ENCODE results near the gene CD7.

CD7 gene

GRCh38 chr17:82297714-82298537 is 19.5 kb downstream of the CD7 start:
- peak; percentile 63 for DNase-seq

- DNase-seq, result peak; percentile 50
Observed at GRCh38 chr17:82297280-82297713, 20.1 kb downstream of the CD7 start.

- no peak for DNase-seq
Observed at GRCh38 chr17:82296511-82297279, 20.7 kb downstream of the CD7 start.

- no peak for DNase-seq
Observed at GRCh38 chr17:82295472-82295814, 22.0 kb downstream of the CD7 start.

GRCh38 chr17:82294064-82294773 is 23.2 kb downstream of the CD7 start:
- DNase-seq, result no peak

- DNase-seq, result peak; percentile 99
Observed at GRCh38 chr17:82292251-82293154, 24.9 kb downstream of the CD7 start.

GRCh38 chr17:82291582-82292250 is 25.7 kb downstream of the CD7 start:
- DNase-seq, result no peak

GRCh38 chr17:82287868-82288801 is 29.3 kb downstream of the CD7 start:
- peak; percentile 97 for DNase-seq

- no peak for DNase-seq
Observed at GRCh38 chr17:82287013-82287867, 30.2 kb downstream of the CD7 start.

- no peak for DNase-seq
Observed at GRCh38 chr17:82285141-82285540, 32.3 kb downstream of the CD7 start.

- DNase-seq, result no peak
Observed at GRCh38 chr17:82283208-82283749, 34.1 kb downstream of the CD7 start.

- DNase-seq, result no peak
Observed at GRCh38 chr17:82282239-82283207, 34.9 kb downstream of the CD7 start.

- no peak for DNase-seq
Observed at GRCh38 chr17:82281502-82282238, 35.7 kb downstream of the CD7 start.

- no peak for DNase-seq
Observed at GRCh38 chr17:82281076-82281475, 36.3 kb downstream of the CD7 start.

GRCh38 chr17:82280537-82280936 is 36.9 kb downstream of the CD7 start:
- no peak for DNase-seq

GRCh38 chr17:82278786-82279391 is 38.5 kb downstream of the CD7 start:
- DNase-seq, result no peak

- DNase-seq, result no peak
Observed at GRCh38 chr17:82278308-82278707, 39.1 kb downstream of the CD7 start.
